ENCODE results near the gene IL18R1. TPM values are rescaled to one million over a fixed set of nuclear protein-coding genes. Genes with fewer than 3 reads are reported as not detected.
A peak's percentile ranks its signal among the peaks of the same experiment; 100 is the strongest.

IL18R1 gene
- polyA plus RNA-seq, 2 of the 4 experiments (the other 2 are of a cell fraction): 0.87 to 2.6 TPM

GRCh38 chr2:102350137-102350793 lies 5.3 kb upstream of the IL18R1 start:
- ChIA-PET POLR2A (no interaction called here), CTCF (interaction anchor here (0.8 to 0.9 kb wide), 2 partner anchors 24 to 98 kb away, joined by 3 read pairs; no protein-coding TSS in a partner anchor)
- no peak for ATAC-seq
- no peak for TF ChIP-seq RNF2 (IDR thresholded peaks at IDR 0.05; ENCODE audit: borderline replicate concordance, low read depth)
- TF ChIP-seq ZFP36 (IDR thresholded peaks at IDR 0.05; ENCODE audit: borderline replicate concordance, partially characterized antibody): no peak
- TF ChIP-seq EP300 (IDR thresholded peaks at IDR 0.05): no peak
- no peak for TF ChIP-seq CEBPB (IDR thresholded peaks at IDR 0.05)
- TF ChIP-seq MYC (IDR thresholded peaks at IDR 0.05; ENCODE audit: borderline replicate concordance, low read length): no peak
- TF ChIP-seq EHMT2 (IDR thresholded peaks at IDR 0.05; ENCODE audit: low read depth): no peak
- no peak for TF ChIP-seq MAX (IDR thresholded peaks at IDR 0.05)
- no peak for TF ChIP-seq FOXS1 (CRISPR knock-in tag; IDR thresholded peaks at IDR 0.05)
- TF ChIP-seq FOSL2 (IDR thresholded peaks at IDR 0.05): no peak
- TF ChIP-seq FOSL2 (CRISPR knock-in tag; IDR thresholded peaks at IDR 0.05): no peak
- no peak for TF ChIP-seq HES2 (IDR thresholded peaks at IDR 0.05)
- TF ChIP-seq TFCP2L1 (CRISPR knock-in tag; IDR thresholded peaks at IDR 0.05): no peak
- TF ChIP-seq CBX2 (IDR thresholded peaks at IDR 0.05; ENCODE audit: borderline replicate concordance, low read depth): no peak
- no peak for TF ChIP-seq EHF (CRISPR knock-in tag; IDR thresholded peaks at IDR 0.05)
- TF ChIP-seq HOXB13 (CRISPR knock-in tag; IDR thresholded peaks at IDR 0.05; ENCODE audit: low read depth): no peak
- no peak for TF ChIP-seq ZC3H11A (IDR thresholded peaks at IDR 0.05)
- no peak for TF ChIP-seq USF2 (IDR thresholded peaks at IDR 0.05)
- no peak for TF ChIP-seq CBX8 (IDR thresholded peaks at IDR 0.05)
- no peak for TF ChIP-seq REST (IDR thresholded peaks at IDR 0.05)
- TF ChIP-seq ZNF302 (CRISPR knock-in tag; IDR thresholded peaks at IDR 0.05): no peak
- TF ChIP-seq PHF8 (IDR thresholded peaks at IDR 0.05; ENCODE audit: borderline replicate concordance, low read depth): no peak
- FAIRE-seq: no peak
- DNase-seq (ENCODE audit: low read depth in 1 of 2, low spot score in 1 of 2): no peak
- Histone ChIP-seq H3K4me2 (no peak overlapping the region), H3K4me3 (no peak overlapping the region), H3K27ac (no peak overlapping the region), H3K9me3 (no peaks in the 10 kb centered on the region), H3K4me1 (no peaks in the 10 kb centered on the region)
- WGBS (ENCODE audit: missing lambda C conversion rate): 0% methylated on average over 1 of the region's 1 CpG

GRCh38 chr2:102356381-102356712 lies 751 bp downstream of the IL18R1 start:
- Histone ChIP-seq H3K27ac (peak overlapping the region; percentile 76 to 94), H3K4me1 (no peaks in the 10 kb centered on the region), H3K4me3 (peak overlapping the region; percentile 57), H3K9me3 (no peaks in the 10 kb centered on the region), H3K4me2 (peak overlapping the region; percentile 86)
- FAIRE-seq (no peak), ATAC-seq (no peak), DNase-seq (ENCODE audit: low read depth in 1 of 2, low spot score in 1 of 2) (no peak)
- POLR2A ChIA-PET: interaction anchor here (0.7 kb wide), 2 partner anchors 174 to 607 kb away, joined by 5 to 7 read pairs; no protein-coding TSS in a partner anchor
- CTCF ChIA-PET: interaction anchor here (0.6 to 1.5 kb wide), 27 partner anchors 12 to 1056 kb away, joined by 3 to 11 read pairs (median 4); partner anchors contain the start of gene IL1R1
- no peak for TF ChIP-seq JUN (IDR thresholded peaks at IDR 0.05)
- peak; percentile 53 for TF ChIP-seq MAFK (IDR thresholded peaks at IDR 0.05; ENCODE audit: partially characterized antibody)
- WGBS (ENCODE audit: missing lambda C conversion rate): 9% methylated on average over 6 of the region's 7 CpGs
